Liver (tissue), 9 donors: Measurements from ENCODE around the gene VSIG10L. TPM values are rescaled to one million over a fixed set of nuclear protein-coding genes. Genes with fewer than 3 reads are reported as not detected.
A peak's percentile ranks its signal among the peaks of the same experiment; 100 is the strongest.

Experiments used
- DNase-seq: peaks from one replicate; pipeline ENCODE4 v3.0.0-alpha.2; 2017; ENCODE audit warnings: low spot score
- H3K27ac ChIP-seq, 2 donors: one replicate each; pipeline ENCODE4 v1.7.0; 2013; ENCODE audit warnings: inconsistent platforms in 2 of 2, low read length in 2 of 2, control low read depth in 1 of 2, low read depth in 1 of 2, mild to moderate bottlenecking in 1 of 2
- H3K27me3 ChIP-seq, 4 donors: one replicate each; pipeline versions ENCODE4 v1.6.1 to v1.7.0; 2013; ENCODE audit warnings: low read length in 3 of 4, inconsistent platforms in 1 of 4, mild to moderate bottlenecking in 1 of 4, moderate library complexity in 1 of 4; ENCODE audit not compliant: control insufficient read depth in 4 of 4, insufficient read depth in 4 of 4
- H3K36me3 ChIP-seq, 4 donors: one replicate each; pipeline versions ENCODE4 v1.6.1 to v1.7.0; 2013; ENCODE audit warnings: low read length in 3 of 4, mild to moderate bottlenecking in 3 of 4, low read depth in 1 of 4, moderate library complexity in 1 of 4; ENCODE audit not compliant: control insufficient read depth in 4 of 4, insufficient read depth in 3 of 4
- H3K4me1 ChIP-seq, 4 donors: one replicate each; pipeline versions ENCODE4 v1.6.1 to v1.7.0; 2013; ENCODE audit warnings: low read length in 3 of 4, mild to moderate bottlenecking in 3 of 4, moderate library complexity in 1 of 4; ENCODE audit not compliant: control insufficient read depth in 4 of 4, insufficient read depth in 4 of 4
- H3K4me3 ChIP-seq, 3 donors: one replicate each; pipeline versions ENCODE4 v1.6.1 to v1.7.0; 2013; ENCODE audit warnings: low read length in 3 of 3, control low read depth in 1 of 3, low read depth in 1 of 3, mild to moderate bottlenecking in 1 of 3
- H3K9ac ChIP-seq, 2 donors: one replicate each; pipeline ENCODE4 v1.7.0; 2013; ENCODE audit warnings: low read length in 2 of 2, mild to moderate bottlenecking in 2 of 2, moderate library complexity in 2 of 2, control low read depth in 1 of 2, low read depth in 1 of 2
- H3K9me3 ChIP-seq, 4 donors: one replicate each; pipeline versions ENCODE4 v1.6.1 to v1.7.0; 2013; ENCODE audit warnings: low read length in 3 of 4; ENCODE audit not compliant: control insufficient read depth in 4 of 4
- FOXA1 ChIP-seq: IDR thresholded peaks from 2 replicates; pipeline ENCODE4 v1.6.1; 2016; ENCODE audit warnings: antibody characterized with exemption
- GABPA ChIP-seq, 2 donors: IDR thresholded peaks in 1 of 2; conservative IDR thresholded peaks in 1 of 2; 2 replicates each; pipeline ENCODE4 v1.6.1; 2016; ENCODE audit warnings: antibody characterized with exemption in 2 of 2, mild to moderate bottlenecking in 1 of 2, moderate library complexity in 1 of 2
- HNF4A ChIP-seq, 2 donors: conservative IDR thresholded peaks; 2 replicates each; pipeline ENCODE4 v1.6.1; 2016; ENCODE audit warnings: antibody characterized with exemption in 2 of 2, mild to moderate bottlenecking in 2 of 2
- HNF4G ChIP-seq: IDR thresholded peaks from 2 replicates; pipeline ENCODE4 v1.6.1; 2016; ENCODE audit warnings: antibody characterized with exemption
- JUND ChIP-seq, 2 donors: IDR thresholded peaks; 2 replicates each; pipeline ENCODE4 v1.6.1; 2016; ENCODE audit warnings: antibody characterized with exemption in 2 of 2
- NR2F2 ChIP-seq: IDR thresholded peaks from 2 replicates; pipeline ENCODE4 v1.6.1; 2016; ENCODE audit warnings: antibody characterized with exemption
- RXRA ChIP-seq, 2 donors: IDR thresholded peaks; 2 replicates each; pipeline ENCODE4 v1.6.1; 2017 to 2018; ENCODE audit warnings: antibody characterized with exemption in 2 of 2, mild to moderate bottlenecking in 1 of 2
- SP1 ChIP-seq: IDR thresholded peaks from 2 replicates; pipeline ENCODE4 v1.6.1; 2018; ENCODE audit warnings: antibody characterized with exemption, mild to moderate bottlenecking
- YY1 ChIP-seq: IDR thresholded peaks from 2 replicates; pipeline ENCODE4 v1.6.1; 2016; ENCODE audit warnings: antibody characterized with exemption, mild to moderate bottlenecking
- WGBS: extraction: QIAGEN DNeasy Blood & Tissue Kit; methylation state at CpG from one replicate; pipeline ENCODE4 v1.1.7; 2013; 5-methylcytosine and 5-hydroxymethylcytosine counted together
- polyA plus RNA-seq, 2 donors: library from polyadenylated mRNA; stranded (reverse) in 1 of 2; unstranded in 1 of 2; fragments of 200-250 nt in 1 of 2; fragments of >200 nt in 1 of 2; fragmentation: Nextera tagmentation in 1 of 2; extraction: Ambion mirVana in 1 of 2; gene quantifications; one replicate each; pipeline versions ENCODE4 v1.2.1 to v1.2.3, GENCODE V29; 2013 to 2015
- total RNA-seq, 2 donors: library from RNA; depleted of rRNA; stranded (reverse); fragments of >200 nt; gene quantifications; one replicate each; pipeline ENCODE4 v1.2.3, GENCODE V29; 2014
- TF ChIP-seq, protein P1 (sequence below): IDR thresholded peaks from 2 replicates; pipeline ENCODE4 v1.6.1; 2016; ENCODE audit warnings: antibody characterized with exemption
- TF ChIP-seq, protein P2 (sequence below): fragments of 150-350 bp; IDR thresholded peaks from 2 replicates; pipeline ENCODE4 v1.5.1; 2017; ENCODE audit warnings: improper control_type of control experiment, low read depth, low read length; ENCODE audit not compliant: missing input control
- TF ChIP-seq, protein P3 (sequence below): IDR thresholded peaks from 2 replicates; pipeline ENCODE4 v1.6.1; 2016; ENCODE audit warnings: antibody characterized with exemption
- TF ChIP-seq, protein P4 (sequence below): IDR thresholded peaks from 2 replicates; pipeline ENCODE4 v1.6.1; 2016; ENCODE audit warnings: antibody characterized with exemption, mild to moderate bottlenecking
- donor health status: healthy.
- donor health status: healthy.
- donor health status: healthy.
- donor health status: healthy.
- donor health status: healthy.

The VSIG10L gene
- total and polyA plus RNA-seq, 4 donors: 0.60 to 1.8 (median 0.83) TPM

DNA sequence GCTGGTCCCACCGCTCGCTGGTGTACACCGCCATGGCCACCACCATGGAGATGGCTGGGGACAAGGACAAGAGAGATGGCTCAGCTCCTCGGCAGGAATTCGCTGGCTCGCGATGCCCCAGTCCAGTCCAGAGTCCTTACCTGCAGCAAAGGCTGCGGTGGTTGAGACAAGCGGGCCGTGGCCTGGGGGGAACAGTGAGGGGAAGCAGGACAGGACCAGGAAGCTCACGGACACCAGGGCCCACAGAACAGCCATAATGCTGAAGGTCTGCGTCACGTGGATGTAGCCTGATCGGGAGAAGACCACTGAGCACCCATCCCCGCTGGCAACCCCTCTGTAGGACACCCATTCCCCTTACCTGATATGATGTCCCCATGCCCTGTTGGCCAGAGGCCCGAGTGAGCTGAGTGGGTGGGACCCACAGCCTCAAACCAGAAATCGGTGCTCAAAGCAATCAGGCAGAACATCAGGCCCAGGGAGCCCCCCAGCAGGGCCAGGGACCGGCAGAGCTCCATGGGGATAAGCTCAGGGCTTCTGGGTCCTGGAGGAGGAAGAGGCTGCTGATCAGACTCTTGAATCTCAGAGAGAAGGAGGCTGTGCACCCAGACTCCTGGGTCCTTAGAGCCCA, 30.2 kb upstream of the VSIG10L start:
- H3K9me3 ChIP-seq: no peaks in the 10 kb centered on the region
- WGBS: 82% methylated on average over 18 of the region's 18 CpGs
- no peaks in the 10 kb centered on the region for H3K36me3 ChIP-seq
- H3K4me1 ChIP-seq: peaks cover 0 to 13% (median 3%) of the 10 kb centered on the region in 4 donors
- TF ChIP-seq GABPA (IDR thresholded peaks at IDR 0.05 in 1 of 2, conservative IDR thresholded peaks at IDR 0.05 in 1 of 2) (no peak), RXRA (IDR thresholded peaks at IDR 0.05) (no peak), FOXA1 (no peak), JUND (IDR thresholded peaks at IDR 0.05) (no peak)
- TF ChIP-seq, protein P1, sequence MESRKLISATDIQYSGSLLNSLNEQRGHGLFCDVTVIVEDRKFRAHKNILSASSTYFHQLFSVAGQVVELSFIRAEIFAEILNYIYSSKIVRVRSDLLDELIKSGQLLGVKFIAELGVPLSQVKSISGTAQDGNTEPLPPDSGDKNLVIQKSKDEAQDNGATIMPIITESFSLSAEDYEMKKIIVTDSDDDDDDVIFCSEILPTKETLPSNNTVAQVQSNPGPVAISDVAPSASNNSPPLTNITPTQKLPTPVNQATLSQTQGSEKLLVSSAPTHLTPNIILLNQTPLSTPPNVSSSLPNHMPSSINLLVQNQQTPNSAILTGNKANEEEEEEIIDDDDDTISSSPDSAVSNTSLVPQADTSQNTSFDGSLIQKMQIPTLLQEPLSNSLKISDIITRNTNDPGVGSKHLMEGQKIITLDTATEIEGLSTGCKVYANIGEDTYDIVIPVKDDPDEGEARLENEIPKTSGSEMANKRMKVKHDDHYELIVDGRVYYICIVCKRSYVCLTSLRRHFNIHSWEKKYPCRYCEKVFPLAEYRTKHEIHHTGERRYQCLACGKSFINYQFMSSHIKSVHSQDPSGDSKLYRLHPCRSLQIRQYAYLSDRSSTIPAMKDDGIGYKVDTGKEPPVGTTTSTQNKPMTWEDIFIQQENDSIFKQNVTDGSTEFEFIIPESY: no peak
- no peak overlapping the region for H3K9ac ChIP-seq
- H3K27me3 ChIP-seq: no peaks in the 10 kb centered on the region
- peak overlapping the region in 1 of 3 donors; percentile 1 for H3K4me3 ChIP-seq
- H3K27ac ChIP-seq: peak overlapping the region; percentile 10 to 26
- no peak for DNase-seq

DNA sequence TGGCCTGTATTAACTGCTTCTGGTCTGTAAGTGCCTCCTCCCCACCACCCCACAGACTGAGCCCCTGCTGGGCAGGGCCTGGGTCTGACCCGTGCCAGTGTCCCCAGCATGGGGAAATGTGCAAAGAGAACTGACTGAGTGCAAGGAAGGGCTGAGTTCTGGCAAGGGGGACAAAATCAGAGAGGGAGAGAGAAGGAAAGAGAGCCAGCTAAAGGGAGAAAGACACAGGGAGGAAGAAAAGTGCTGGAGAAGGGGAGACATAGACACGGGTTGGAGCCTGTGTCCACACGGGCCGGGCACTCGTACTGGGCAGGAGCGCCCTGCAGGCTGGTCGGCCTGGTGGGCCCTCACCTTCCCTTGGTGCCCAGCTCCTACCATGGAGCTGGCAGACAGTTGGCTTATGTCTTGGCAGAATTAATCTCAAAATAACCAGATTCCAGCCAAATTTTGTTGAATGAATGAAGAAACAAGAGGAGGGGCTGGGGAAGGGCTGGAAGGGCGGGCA, 29.3 kb upstream of the VSIG10L start:
- Histone ChIP-seq H3K27ac (no peak overlapping the region), H3K4me1 (peaks cover 0 to 13% (median 5%) of the 10 kb centered on the region in 4 donors), H3K27me3 (no peaks in the 10 kb centered on the region), H3K36me3 (no peaks in the 10 kb centered on the region), H3K9me3 (no peaks in the 10 kb centered on the region), H3K9ac (no peak overlapping the region), H3K4me3 (peak overlapping the region in 1 of 3 donors; percentile 5)
- no peak for TF ChIP-seq FOXA1
- no peak for TF ChIP-seq RXRA (IDR thresholded peaks at IDR 0.05)
- TF ChIP-seq, protein P2, sequence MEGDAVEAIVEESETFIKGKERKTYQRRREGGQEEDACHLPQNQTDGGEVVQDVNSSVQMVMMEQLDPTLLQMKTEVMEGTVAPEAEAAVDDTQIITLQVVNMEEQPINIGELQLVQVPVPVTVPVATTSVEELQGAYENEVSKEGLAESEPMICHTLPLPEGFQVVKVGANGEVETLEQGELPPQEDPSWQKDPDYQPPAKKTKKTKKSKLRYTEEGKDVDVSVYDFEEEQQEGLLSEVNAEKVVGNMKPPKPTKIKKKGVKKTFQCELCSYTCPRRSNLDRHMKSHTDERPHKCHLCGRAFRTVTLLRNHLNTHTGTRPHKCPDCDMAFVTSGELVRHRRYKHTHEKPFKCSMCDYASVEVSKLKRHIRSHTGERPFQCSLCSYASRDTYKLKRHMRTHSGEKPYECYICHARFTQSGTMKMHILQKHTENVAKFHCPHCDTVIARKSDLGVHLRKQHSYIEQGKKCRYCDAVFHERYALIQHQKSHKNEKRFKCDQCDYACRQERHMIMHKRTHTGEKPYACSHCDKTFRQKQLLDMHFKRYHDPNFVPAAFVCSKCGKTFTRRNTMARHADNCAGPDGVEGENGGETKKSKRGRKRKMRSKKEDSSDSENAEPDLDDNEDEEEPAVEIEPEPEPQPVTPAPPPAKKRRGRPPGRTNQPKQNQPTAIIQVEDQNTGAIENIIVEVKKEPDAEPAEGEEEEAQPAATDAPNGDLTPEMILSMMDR: no peak
- TF ChIP-seq, protein P3, sequence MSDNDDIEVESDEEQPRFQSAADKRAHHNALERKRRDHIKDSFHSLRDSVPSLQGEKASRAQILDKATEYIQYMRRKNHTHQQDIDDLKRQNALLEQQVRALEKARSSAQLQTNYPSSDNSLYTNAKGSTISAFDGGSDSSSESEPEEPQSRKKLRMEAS: no peak
- TF ChIP-seq, protein P4, sequence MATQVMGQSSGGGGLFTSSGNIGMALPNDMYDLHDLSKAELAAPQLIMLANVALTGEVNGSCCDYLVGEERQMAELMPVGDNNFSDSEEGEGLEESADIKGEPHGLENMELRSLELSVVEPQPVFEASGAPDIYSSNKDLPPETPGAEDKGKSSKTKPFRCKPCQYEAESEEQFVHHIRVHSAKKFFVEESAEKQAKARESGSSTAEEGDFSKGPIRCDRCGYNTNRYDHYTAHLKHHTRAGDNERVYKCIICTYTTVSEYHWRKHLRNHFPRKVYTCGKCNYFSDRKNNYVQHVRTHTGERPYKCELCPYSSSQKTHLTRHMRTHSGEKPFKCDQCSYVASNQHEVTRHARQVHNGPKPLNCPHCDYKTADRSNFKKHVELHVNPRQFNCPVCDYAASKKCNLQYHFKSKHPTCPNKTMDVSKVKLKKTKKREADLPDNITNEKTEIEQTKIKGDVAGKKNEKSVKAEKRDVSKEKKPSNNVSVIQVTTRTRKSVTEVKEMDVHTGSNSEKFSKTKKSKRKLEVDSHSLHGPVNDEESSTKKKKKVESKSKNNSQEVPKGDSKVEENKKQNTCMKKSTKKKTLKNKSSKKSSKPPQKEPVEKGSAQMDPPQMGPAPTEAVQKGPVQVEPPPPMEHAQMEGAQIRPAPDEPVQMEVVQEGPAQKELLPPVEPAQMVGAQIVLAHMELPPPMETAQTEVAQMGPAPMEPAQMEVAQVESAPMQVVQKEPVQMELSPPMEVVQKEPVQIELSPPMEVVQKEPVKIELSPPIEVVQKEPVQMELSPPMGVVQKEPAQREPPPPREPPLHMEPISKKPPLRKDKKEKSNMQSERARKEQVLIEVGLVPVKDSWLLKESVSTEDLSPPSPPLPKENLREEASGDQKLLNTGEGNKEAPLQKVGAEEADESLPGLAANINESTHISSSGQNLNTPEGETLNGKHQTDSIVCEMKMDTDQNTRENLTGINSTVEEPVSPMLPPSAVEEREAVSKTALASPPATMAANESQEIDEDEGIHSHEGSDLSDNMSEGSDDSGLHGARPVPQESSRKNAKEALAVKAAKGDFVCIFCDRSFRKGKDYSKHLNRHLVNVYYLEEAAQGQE: no peak
- TF ChIP-seq, protein P1: no peak
- TF ChIP-seq SP1: no peak
- TF ChIP-seq HNF4A (conservative IDR thresholded peaks at IDR 0.05): no peak
- TF ChIP-seq YY1: no peak
- TF ChIP-seq NR2F2: no peak
- TF ChIP-seq JUND (IDR thresholded peaks at IDR 0.05): no peak
- TF ChIP-seq HNF4G: no peak
- WGBS: 79% methylated on average over 8 of the region's 8 CpGs
- DNase-seq: no peak
